Measurements from ENCODE around the gene DEPDC1B. TPM values are rescaled to one million over a fixed set of nuclear protein-coding genes. Genes with fewer than 3 reads are reported as not detected.

Gene DEPDC1B
- total RNA-seq, 6 experiments from 2014 or later = 0.15 to 0.98 (median 0.47) TPM; not detected in 1

- intact Hi-C loops (cut with DNase I) = no loop called here
- Histone ChIP-seq H3K9me3 (no peaks in the 10 kb centered on the region), H3K4me1 (no peaks in the 10 kb centered on the region), H3K36me3 (no peaks in the 10 kb centered on the region), H3K27me3 (no peaks in the 10 kb centered on the region), H3K4me3 (no peak overlapping the region), H3K27ac (no peak overlapping the region)
- no peak for TF ChIP-seq POLR2A (IDR thresholded peaks at IDR 0.05)
- TF ChIP-seq, protein P1, sequence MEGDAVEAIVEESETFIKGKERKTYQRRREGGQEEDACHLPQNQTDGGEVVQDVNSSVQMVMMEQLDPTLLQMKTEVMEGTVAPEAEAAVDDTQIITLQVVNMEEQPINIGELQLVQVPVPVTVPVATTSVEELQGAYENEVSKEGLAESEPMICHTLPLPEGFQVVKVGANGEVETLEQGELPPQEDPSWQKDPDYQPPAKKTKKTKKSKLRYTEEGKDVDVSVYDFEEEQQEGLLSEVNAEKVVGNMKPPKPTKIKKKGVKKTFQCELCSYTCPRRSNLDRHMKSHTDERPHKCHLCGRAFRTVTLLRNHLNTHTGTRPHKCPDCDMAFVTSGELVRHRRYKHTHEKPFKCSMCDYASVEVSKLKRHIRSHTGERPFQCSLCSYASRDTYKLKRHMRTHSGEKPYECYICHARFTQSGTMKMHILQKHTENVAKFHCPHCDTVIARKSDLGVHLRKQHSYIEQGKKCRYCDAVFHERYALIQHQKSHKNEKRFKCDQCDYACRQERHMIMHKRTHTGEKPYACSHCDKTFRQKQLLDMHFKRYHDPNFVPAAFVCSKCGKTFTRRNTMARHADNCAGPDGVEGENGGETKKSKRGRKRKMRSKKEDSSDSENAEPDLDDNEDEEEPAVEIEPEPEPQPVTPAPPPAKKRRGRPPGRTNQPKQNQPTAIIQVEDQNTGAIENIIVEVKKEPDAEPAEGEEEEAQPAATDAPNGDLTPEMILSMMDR (IDR thresholded peaks at IDR 0.05) = no peak
- 43% methylated on average over 3 of the region's 3 CpGs for WGBS (ENCODE audit: insufficient coverage, low coverage, low lambda C conversion rate, missing lambda C conversion rate)
- DNase-seq (no peak), ATAC-seq (no peak)
Observed at GRCh38 chr5:60710362-60710761, 10.4 kb upstream of the DEPDC1B start.

DNA sequence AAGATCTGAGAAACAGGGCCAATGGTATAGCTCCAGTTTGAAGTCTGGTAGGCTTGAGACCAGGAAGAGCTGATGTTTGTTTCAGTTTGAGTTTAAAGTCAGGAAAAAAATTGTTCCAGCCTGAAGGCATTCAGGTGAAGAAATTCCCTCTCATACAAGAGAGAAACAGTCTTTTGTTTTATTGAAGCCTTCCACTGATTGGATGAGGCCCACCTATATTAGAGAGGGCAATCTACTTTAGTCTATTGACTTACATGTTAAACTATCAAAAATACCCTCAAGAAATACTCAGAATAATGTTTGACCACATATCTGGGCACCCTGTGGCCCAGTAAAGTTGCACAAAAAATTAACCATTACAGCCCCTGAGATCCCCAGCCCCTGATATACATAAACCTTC lies 5.2 kb upstream of the DEPDC1B start:
- no peak overlapping the region for H3K4me3 ChIP-seq
- TF ChIP-seq POLR2A (IDR thresholded peaks at IDR 0.05) = no peak
- TF ChIP-seq, protein P1 (IDR thresholded peaks at IDR 0.05) = no peak
- intact Hi-C loops (cut with DNase I) = no loop called here
- no peaks in the 10 kb centered on the region for H3K9me3 ChIP-seq
- ATAC-seq (no peak), DNase-seq (no peak)
- no peak overlapping the region for H3K27ac ChIP-seq
- no peaks in the 10 kb centered on the region for H3K36me3 ChIP-seq
- no peaks in the 10 kb centered on the region for H3K27me3 ChIP-seq
- H3K4me1 ChIP-seq = peaks cover 0 to 3% (median 0%) of the 10 kb centered on the region in 4 donors

DNA sequence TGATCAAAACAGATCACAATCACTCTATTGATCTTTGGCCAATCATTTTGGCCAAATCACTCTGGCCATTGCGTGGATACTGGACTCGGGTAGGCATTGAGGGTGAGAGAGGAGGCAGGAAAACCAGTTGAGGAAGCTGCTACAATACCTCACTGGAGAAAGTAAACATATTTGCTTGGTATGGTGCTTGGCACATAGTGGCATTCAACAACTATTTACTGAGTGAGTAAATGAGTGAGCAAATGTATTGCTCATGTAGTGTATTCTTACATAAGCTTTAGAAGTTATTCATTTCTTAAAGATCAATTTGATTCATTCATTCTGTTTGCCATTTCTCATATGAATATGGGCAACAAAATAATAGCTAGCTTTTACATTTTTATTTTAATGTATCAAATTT lies 4.0 kb upstream of the DEPDC1B start:
- intact Hi-C loops (cut with DNase I) = no loop called here
- 94% methylated on average over 2 of the region's 2 CpGs for WGBS (ENCODE audit: insufficient coverage, low coverage, low lambda C conversion rate, missing lambda C conversion rate)
- no peak overlapping the region for H3K4me3 ChIP-seq
- no peaks in the 10 kb centered on the region for H3K27me3 ChIP-seq
- TF ChIP-seq, protein P1 (IDR thresholded peaks at IDR 0.05) = no peak
- no peak for TF ChIP-seq POLR2A (IDR thresholded peaks at IDR 0.05)
- no peak overlapping the region for H3K27ac ChIP-seq
- DNase-seq (no peak), ATAC-seq (no peak)
- H3K36me3 ChIP-seq = no peaks in the 10 kb centered on the region
- H3K4me1 ChIP-seq = peaks cover 0 to 3% (median 0%) of the 10 kb centered on the region in 4 donors
- H3K9me3 ChIP-seq = no peaks in the 10 kb centered on the region

DNA sequence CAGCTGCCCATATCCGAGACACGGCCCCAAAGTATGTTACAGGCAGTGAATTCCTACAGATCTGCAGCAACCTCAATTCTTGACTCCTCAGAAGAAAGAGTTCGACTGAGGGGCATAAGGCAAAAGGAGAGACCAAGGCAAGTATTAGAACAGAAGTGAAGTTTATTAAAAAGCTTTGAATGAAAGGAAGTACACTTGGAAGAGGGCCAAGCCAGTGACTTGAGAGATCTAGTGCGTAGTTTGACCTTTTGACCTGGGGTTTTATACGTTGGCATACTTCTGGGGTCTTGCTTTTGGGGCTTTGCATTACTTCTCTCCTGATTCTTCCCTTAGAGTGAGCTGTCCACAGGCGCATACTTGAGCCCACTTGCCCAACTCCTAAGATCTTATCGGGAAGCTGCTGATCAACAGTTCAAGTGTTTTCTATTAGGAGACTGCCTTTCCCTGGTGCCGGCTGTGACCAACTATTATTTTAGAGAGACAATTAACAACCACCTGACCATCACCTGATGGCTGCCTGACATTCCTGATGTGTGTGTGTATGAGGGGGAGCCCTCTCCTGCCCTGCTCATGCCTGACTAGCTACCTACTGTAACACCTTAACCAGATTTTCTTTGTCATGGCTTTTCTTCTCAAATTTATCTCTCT lies 1.5 kb upstream of the DEPDC1B start:
- 58% methylated on average over 8 of the region's 8 CpGs for WGBS (ENCODE audit: insufficient coverage, low coverage, low lambda C conversion rate, missing lambda C conversion rate)
- ATAC-seq (no peak), DNase-seq (no peak)
- TF ChIP-seq, protein P1 (IDR thresholded peaks at IDR 0.05) = no peak
- TF ChIP-seq POLR2A (IDR thresholded peaks at IDR 0.05) = no peak
- H3K27me3 ChIP-seq = no peaks in the 10 kb centered on the region
- peaks cover 0 to 3% (median 0%) of the 10 kb centered on the region in 4 donors for H3K4me1 ChIP-seq
- intact Hi-C loops (cut with DNase I) = no loop called here
- H3K36me3 ChIP-seq = no peaks in the 10 kb centered on the region
- no peak overlapping the region for H3K4me3 ChIP-seq
- no peaks in the 10 kb centered on the region for H3K9me3 ChIP-seq
- H3K27ac ChIP-seq = no peak overlapping the region

GRCh38 chr5:60700416-60700757 lies 421 bp upstream of the DEPDC1B start:
- Histone ChIP-seq H3K36me3 (no peaks in the 10 kb centered on the region), H3K27me3 (no peaks in the 10 kb centered on the region), H3K27ac (peak overlapping the region; percentile 30 to 70 (median 45)), H3K4me1 (peaks cover 0 to 3% (median 0%) of the 10 kb centered on the region in 4 donors), H3K4me3 (peak overlapping the region; percentile 58 to 73 (median 69)), H3K9me3 (no peaks in the 10 kb centered on the region)
- TF ChIP-seq POLR2A (IDR thresholded peaks at IDR 0.05) = peak; percentile 6
- TF ChIP-seq, protein P1 (IDR thresholded peaks at IDR 0.05) = no peak
- WGBS (ENCODE audit: insufficient coverage, low coverage, low lambda C conversion rate, missing lambda C conversion rate) = 2% methylated on average over 13 of the region's 16 CpGs
- intact Hi-C loops (cut with DNase I) = no loop called here
- DNase-seq = no peak
- ATAC-seq = peak; percentile 56 to 71 (median 65)
